ENCODE measurements around the gene KRT1.

DNA sequence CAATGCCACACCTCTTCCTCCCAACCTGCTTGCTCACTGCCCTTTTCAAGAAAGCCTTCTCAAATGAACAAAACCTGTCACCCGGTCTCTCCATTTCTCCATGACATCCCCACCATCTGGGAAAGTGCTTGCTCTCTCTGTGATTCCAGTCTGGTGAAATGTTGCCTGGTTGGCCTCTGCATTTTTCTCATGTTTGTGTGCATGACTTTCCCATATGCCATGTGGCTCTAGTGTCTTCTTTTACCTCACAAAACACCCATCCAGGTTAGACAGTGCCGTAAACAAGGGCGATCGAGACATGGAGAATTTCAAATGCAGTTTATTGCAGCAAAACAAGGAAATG, 5.8 kb downstream of the KRT1 start:
- no peak for TF ChIP-seq POLR2A (IDR thresholded peaks at IDR 0.05; ENCODE audit: low read depth, low read length)
- TF ChIP-seq POLR2AphosphoS5 (IDR thresholded peaks at IDR 0.05; ENCODE audit: low read depth, low read length): no peak
